HuH-7 (cell line): ENCODE measurements around the gene SCN3A.

ENCODE experiments used
- DNase-seq: peaks from one replicate; pipeline ENCODE4 v3.0.0; 2011; ENCODE audit warnings: low spot score

The SCN3A gene

DNA sequence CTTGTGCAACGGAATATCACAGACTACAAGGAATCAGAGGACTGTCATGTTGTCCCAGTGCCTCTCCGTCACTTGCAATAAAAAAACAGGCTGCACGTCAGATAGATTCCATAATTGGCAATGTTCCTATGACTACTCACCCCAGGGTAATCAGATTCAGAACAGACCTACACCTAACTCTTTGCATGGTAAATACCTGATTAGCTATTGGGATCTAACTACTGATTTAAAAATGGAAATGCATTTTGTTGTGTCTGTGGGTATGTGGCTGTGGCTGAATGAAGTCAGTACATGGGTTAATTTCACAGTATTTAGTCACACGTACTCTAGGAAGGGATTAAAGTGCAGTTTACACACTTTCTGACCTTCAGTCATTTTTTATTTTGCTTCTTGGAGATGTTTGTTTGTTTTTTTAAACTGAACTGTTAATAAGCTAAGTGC, 91.7 kb downstream of the SCN3A start:
- DNase-seq = no peak

DNA sequence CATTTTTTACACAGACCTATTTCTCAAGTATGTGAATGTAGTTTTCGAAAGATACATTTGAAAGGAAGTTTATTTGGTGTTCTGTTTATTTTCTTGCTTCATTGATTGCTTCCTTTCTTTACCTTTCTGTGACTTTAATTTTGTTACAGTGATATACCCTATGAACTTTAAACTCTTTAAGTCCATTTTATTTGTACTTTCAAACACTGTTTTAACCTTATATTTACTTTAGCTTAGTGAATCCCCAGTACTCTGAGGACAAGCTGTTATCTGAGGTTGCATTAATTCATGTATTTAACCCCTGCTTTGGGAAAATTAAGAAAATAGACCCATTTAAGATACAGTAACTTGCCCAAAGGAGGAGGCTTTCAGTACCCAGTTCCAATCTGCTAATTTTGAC, 93.5 kb downstream of the SCN3A start:
- peak; percentile 29 for DNase-seq

DNA sequence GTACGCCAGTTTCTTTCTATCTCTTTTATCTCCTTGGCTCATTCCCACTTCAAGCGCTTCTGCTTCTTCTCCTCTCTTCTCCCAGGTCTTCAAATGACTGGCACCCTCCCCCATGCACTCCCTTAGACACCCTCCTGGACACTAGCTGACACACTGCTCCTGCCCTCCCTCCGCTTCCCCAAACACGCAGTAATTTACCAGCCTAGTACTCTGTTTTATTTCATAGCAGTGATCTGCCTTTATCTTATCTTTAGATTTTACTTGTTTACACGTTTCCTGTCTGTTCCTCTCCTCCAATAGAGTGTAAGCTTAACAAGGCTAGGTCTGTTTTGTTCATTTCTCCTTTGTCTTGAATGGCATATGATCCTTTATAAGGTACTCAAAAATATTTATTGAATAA, 93.9 kb downstream of the SCN3A start:
- peak; percentile 49 for DNase-seq

DNA sequence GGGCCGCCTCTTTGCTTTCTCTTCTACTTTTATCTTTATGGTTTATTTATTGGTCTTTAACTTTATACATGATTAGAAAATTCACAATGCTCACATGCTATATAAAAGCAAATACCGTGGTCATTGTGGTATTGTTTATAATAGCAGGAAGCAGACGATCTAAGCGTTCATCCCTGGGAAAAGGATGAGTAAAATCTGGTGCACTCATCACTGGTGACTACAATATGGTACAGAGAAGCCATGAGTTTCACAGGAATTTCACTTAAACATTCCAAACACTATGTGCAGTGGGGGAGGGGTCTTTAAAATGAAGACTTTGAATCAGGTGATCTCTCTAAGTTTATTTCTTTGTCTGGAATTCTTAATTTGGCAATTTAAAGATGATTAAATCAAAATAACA, 97.9 kb downstream of the SCN3A start:
- DNase-seq = no peak

DNA sequence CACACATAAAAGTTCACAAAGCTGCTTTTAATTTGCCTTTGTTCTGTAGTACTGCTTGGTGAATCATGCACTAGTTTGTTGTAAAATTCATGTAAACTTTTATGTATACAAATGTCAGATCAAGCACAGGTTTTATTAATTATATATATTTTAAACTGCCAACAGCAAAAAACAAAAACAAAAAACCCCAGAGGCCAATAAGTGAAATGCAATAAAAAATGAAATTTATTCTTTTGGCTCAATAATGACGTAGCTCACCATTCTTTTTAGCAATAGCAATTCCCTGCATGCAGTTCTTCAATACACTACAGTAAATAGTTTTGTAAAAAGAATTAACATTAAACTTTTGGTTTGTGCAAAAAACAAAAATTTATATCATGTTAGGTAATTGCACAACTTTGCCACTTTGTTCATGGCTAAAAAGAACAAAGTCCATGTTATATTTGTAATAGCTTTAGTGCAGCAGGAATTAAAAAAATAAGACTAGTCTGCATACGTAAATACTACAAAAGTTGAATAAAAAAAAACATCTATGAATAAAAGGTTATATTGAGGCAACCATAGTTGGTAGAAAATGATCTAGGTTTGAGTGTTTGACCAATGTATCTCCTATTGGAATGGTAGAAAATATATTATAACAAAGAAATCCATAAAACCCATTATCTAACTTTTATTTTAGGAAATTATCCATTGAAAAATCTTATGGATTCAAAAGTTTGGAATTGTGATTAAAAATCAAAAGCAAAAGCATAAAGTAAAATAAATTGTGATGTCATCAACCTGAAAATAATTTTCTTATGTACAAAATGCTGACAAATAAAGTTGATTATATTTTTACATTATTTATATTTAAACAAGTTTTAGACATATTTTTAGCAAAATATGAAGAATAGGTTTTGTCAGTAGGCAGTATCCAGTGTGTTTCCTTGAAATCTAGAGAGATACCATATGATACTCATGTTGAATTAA, 115.6 kb downstream of the SCN3A start:
- no peak for DNase-seq

DNA sequence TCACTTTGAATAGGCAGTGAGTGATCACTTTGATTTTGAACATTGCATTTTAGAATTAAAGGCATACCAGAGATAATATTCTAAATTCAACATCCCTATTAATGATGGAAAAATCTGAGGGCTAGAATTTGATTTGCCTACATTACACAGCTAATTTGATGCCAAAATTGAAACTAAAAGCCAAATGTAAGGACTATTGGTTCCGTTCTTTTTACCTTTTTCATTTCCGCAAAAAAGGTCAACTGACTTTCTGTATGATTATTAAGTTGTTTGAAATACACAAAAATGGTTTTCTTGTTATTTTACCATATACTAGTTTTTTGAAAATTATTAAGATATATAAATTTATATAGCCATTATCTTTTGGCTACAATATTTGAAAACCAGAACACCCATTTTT, 117.5 kb downstream of the SCN3A start:
- no peak for DNase-seq

DNA sequence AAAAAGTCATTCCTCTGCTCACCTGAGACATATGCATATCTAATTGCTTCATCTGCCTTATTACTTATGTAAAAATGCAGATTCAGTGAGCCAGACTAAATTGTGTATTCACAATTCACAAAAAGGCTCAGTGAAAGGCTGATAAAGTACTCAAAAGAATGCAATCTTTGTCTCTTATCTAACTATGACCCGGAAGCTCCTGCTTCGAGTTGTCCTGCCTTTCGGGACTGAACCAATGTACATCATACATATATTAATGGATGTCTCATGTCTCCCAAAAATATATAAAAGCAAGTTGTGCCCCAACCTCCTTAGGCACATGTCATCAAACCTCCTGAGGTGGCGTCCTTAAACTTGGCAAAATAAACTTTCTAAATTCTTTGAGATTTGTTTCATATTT, 120.5 kb downstream of the SCN3A start:
- no peak for DNase-seq

DNA sequence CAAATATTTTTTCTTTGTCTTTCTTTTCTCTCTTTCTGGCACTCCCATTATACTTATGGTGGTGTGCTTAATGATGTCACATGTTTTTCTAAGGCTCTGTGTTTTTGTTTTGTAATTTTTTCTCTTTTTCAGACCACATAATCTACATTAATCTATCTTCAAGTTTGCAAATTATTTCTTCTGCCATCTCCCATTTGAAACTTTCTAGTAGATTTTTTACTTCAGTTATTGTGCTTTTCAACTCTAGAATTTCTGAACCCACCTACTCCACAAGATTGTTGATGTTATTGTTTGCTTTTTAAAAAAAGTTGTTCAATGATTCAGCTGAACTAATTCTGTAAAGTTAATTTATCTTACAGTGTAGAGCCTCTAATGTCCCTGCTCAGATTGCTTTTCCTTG, 121.4 kb downstream of the SCN3A start:
- no peak for DNase-seq

DNA sequence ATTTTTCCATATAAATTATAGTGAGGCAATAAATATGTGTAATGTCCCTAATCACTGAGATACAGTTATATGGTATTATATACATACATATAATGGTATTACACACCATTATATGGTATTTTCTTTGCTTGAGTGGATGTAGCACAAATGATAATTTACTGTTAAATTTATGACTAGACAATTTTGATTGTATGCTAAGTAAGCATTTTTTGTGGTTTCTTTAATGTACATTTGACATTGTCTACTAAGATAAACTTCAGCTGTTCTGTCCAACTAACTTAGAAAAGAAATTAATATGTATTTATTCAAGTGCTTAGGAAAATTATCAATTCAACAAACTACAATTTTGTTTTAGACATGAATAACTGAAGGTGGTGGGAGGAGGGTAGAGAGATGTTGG, 122.6 kb downstream of the SCN3A start:
- no peak for DNase-seq

DNA sequence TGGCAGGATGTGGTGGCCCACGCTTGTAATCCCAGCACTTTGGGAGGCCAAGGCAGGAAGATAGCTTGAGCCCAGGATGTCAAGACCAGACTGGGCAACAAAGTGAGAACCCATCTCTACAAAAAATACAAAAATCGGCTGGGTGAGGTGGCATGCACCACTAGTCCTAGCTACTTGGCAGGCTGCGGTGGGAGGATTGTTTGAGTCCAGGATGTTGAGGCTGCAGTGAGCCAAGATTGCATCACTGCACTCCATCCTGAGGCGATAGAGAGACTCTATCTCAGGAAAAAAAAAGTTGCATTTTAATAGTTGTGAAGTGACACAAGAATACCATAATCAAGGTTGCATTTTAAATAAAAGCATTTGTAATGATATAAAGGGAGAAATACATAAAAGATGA, 124.4 kb downstream of the SCN3A start:
- DNase-seq = no peak

DNA sequence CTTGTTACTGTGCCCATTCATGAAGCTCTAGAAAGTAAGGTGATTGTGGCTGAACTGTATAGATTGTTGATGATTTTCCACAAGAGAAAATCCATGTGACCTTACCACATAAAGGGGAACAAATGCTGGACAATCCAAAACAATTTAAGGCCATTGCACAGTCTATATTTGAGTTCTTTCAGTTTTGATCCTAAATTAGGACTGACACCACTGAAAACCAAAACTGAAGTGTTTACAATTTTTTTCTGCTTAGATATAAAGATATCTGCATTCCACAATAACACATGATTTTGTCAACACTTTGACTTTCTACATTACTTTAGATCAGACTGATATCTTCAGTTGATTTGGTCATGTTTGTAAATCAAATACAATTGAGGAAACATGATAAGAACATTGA, 124.9 kb downstream of the SCN3A start:
- DNase-seq = no peak

DNA sequence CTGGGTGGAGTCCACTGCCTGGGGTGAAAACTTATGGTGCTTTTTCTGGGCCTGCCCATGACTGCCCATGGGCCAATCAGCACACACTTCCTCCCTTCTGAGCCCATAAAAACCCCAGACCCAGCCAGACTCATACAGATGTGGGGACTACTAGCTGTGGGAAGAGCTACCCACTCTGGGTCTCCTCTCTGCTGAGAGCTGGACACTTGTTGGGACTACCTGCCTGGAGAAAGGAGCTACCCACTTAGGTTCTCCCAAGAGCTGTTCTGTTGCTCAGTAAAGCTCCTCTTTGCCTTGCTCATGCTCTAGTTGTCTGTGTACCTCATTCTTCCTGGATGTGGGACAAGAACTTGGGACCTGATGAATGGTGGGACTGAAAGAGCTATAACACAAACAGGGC, 129.0 kb downstream of the SCN3A start:
- no peak for DNase-seq

DNA sequence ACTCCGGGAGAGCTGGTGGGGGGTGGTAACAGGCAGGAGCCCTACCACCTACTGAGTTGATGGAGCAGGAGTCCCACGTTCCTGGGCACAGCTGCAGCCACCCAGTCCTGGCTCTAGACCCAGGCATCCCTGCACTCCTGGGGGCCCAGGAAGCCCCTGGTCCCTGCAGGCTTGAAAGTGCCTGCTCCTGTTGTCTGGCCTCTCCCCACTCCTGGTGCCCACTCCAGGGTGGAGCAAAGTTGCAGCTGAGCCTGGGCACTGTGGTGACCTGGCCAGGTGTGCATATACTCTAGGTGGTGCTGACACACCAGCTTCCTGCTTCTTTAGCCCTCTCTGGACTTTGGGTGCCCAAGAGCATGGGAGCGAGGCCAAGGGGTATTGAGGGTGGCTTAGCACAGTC, 129.5 kb downstream of the SCN3A start:
- DNase-seq = no peak

DNA sequence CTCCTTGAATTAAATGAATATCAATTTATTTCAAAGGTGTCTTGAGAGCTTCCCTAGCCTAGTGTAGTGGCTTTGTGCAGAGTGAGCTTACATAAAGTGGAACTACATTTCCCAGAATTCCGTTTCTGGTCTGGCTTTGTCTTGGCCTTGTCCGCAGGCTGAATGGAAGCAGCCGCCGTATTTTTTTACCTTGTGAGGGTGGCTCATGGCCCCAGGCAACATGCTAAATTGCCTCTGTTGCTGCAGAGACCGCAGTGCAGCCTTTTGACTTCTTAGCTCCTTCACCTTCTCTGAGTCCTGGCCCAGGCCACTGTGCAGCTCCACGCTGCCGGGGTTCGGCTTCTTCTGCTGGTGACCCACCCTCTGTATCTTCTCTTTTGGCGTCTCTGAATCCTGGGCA, 133.8 kb downstream of the SCN3A start:
- DNase-seq = no peak

DNA sequence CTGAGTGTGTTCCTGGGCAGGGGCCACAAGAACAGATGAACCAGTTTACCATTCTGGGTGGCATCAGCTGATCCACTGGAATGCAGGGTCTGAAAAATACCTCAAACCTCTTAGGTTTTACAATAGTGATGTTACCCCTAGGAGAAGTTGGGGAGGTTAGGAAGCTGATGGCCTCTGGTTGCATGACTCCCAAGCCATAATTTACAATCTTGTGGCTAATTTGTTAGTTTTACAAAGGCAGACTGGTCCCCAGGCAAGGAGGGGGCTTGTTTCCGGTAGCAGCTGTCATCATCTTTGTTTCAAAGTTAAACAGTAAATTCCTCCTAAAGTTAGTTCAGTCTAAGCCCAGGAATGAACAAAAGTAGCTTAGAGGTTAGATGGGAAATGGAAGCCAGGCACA, 134.7 kb downstream of the SCN3A start:
- DNase-seq = no peak

DNA sequence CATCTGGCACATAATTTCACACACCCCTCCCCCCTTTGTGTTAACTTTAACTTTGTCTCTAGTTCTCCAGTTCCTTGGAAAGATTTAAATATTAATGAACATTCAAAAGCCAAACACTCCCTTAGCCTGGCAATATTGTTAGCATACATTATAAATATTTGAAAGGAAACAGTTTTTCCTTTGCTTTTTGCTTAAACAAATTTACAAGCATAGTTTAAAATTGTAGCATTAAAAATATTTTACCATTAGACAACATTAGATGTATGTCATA, 135.4 kb downstream of the SCN3A start:
- DNase-seq = no peak

DNA sequence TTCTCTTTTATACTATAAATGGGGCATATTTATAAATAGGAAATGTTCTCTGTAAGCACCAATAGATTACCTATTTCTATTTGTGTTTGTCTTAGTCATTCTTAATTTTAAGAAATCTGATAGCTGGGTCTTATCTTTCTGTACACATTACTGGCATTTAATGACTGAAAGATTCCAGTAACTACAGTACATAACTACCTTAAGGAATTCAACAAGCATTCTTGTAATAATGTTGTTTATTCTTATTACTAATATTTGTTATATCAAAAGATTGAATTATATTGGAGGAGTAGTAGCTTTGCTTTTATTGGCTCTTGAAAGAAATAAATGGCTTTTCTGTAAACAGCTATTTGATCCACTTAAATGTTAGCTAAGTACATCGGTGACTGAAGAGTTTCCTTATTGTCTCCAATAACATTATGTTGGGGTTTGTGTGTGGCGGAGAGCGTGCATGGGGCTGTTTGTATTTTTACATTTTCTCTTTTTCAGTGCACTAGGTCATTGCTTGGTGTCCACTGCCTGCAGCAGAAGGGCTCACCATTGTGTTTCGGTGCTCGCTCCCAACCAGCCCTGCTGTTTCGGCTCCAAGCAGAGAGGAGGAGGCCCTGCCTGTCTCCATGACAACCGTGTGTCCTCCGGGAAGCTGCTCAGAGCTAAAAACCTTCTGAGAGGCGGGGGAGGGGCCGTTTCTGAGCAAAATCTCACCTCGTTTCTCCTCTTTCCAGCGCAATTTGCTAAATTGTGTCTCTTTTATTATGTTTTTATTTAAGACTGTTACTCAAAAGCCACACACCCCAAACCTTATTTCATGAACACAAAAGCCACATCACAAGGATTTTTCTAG, 136.0 kb downstream of the SCN3A start:
- peak; percentile 61 for DNase-seq

DNA sequence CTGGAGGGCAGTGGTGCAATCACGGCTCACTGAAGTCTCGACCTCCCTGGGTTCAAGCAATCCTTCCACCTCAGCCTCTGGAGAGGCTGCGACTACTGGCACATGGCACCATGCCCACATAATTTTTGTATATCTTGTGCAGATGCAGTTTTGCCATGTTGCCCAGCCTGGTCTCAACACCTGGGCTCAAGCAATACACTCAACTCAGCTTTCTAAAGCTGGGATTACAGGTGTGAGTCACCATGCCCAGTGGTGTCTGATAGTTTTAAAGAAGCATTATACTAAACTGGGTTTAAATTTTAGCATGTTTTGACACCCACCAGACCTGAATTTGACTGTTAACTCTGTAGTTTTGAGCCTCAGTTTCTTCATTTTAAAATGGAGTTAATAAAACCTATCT, 139.1 kb downstream of the SCN3A start:
- no peak for DNase-seq

DNA sequence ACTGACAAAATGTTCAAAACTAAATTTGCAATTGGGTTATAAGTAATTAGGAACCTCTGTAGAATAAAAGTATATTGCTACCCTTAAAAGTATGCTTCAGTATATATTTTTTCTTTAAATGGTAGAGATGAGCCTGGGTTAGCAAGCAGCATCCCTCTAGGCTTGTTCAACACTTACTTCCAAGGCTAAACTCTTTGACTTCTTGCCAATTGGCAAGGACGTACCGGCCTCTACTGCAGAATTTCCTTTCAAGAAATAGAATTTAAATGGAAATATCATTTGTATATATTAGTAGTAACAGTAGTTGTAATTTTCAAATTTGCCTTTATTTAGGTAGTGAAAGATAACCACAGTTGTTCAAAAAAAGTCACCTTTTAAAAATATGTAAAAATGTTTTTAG, 143.4 kb downstream of the SCN3A start:
- DNase-seq = no peak

DNA sequence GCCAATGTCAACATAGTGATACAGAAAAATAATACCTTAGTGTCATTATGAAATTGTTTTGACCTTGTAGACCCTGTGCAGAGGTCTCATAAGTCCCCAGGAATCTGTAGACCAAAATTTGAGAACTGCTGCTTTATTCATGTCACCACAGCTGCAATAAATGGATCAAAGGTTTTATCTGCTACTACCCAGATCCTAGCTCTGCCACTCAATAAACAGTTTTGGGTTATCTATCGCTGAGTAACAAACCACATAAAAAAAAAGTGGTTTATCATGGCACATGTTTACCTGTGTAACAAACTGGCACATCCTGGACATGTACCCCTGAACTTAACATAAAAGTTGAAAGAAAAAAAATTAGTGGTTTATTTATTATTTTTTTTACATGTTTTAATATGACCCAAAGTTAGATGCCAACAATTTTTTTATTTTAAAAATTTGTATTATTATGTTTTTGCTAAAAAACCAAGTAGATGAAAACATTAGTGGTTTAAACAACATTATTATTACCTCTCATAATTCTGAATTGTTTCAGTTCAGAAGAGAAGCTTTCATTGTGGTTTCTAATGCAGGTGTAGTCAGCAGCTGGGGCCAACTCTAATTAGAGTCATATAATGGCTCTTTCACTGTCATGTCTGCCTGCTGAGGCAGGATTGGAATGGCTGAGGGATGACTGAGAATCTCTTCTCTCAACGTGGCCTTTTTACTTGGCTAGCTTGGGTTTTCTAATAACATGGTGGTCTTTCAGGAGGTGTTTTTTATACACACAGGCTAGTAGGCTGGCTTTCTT, 145.2 kb downstream of the SCN3A start:
- DNase-seq = no peak

DNA sequence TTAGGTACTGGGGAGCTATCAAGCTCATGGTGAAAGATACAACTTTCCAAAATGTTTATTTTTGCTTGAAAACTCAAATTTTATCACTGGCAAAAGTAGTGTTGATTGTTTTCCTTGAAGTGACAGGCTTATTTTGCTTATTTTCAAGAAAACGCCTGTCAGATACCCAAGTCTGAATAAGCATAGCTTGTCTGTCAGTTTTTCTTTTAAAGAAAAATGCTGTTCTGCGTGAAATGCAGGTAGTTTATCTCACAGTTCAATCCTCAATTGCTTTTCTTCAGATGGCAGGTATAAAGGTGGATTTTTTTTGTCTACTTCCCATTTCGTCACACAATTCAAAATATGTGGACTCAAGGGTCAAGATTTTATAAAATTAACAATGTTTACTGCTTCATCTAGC, 145.9 kb downstream of the SCN3A start:
- DNase-seq = no peak

DNA sequence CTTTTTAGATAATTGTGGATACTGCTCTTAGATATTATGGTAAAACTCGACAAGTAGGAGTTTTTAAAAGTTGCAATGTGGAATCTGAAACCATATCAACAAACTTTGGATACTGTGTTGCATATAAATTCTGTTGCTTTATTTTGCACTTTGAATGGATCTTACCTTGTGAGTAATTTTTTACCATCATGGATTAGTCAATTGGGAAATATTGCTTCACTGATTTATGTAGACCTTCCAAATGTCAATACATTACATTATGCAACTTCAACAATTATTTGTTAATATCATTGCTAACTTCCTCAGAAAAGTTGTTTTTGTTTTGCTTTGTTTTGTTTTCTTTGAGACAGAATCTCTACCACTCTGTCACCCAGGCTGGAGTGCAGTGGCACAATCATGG, 146.5 kb downstream of the SCN3A start:
- DNase-seq = no peak

DNA sequence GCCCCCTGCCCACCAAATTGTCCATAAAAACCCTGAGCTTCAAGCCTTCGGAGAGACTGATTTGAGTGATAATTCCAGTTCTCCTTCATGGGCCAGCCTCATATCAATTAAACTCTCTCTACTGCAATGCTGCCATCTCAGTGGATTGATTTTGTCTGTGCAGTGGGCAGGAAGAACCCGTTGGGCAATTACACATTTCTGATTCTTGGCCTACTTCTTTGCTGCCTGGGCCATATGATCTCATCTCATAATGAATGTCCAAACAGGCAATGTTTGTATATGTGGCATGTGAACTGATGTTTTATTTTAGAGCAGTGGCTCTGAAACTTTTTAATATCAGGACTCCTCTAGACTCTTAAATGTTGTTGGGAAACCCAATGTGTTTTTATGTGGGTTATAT, 147.3 kb downstream of the SCN3A start:
- no peak for DNase-seq
